Nephron (organoid): ENCODE measurements around the gene HELLS.
"Not testable (repeated sequence)": the region's sequence is repeated elsewhere in the genome, so short reads cannot be mapped to it uniquely, and the experiment has no call there.

Experiments used
- H3K27ac Mint-ChIP-seq, 3 experiments: 2 replicates each; pipeline ENCODE4 v1.8.0; 2020; ENCODE audit warnings: mixed read lengths in 3 of 3, mild to moderate bottlenecking in 2 of 3, moderate library complexity in 1 of 3
- H3K27me3 Mint-ChIP-seq: 2 replicates; pipeline ENCODE4 v1.8.0; 2021; ENCODE audit warnings: low read depth, mild to moderate bottlenecking, moderate library complexity, mixed read lengths
- H3K36me3 Mint-ChIP-seq: 2 replicates; pipeline ENCODE4 v1.8.0; 2020; ENCODE audit warnings: low read depth, mixed read lengths
- H3K4me1 Mint-ChIP-seq: 2 replicates; pipeline ENCODE4 v1.8.0; 2020; ENCODE audit warnings: mixed read lengths
- H3K4me3 Mint-ChIP-seq, 3 experiments: 2 replicates each; pipeline ENCODE4 v1.8.0; 2020; ENCODE audit warnings: mild to moderate bottlenecking in 3 of 3, mixed read lengths in 3 of 3, moderate library complexity in 2 of 3
- H3K9me3 Mint-ChIP-seq: 2 replicates; pipeline ENCODE4 v1.8.0; 2020; ENCODE audit warnings: mixed read lengths
- TF ChIP-seq, protein P1 (sequence below), 3 experiments: fragments of 200-600 bp; sonication (generic); IDR thresholded peaks; one replicate each; pipeline ENCODE4 v1.5.0; 2021; ENCODE audit warnings: antibody characterized with exemption in 3 of 3; ENCODE audit not compliant: unreplicated experiment in 3 of 3

Gene HELLS

DNA sequence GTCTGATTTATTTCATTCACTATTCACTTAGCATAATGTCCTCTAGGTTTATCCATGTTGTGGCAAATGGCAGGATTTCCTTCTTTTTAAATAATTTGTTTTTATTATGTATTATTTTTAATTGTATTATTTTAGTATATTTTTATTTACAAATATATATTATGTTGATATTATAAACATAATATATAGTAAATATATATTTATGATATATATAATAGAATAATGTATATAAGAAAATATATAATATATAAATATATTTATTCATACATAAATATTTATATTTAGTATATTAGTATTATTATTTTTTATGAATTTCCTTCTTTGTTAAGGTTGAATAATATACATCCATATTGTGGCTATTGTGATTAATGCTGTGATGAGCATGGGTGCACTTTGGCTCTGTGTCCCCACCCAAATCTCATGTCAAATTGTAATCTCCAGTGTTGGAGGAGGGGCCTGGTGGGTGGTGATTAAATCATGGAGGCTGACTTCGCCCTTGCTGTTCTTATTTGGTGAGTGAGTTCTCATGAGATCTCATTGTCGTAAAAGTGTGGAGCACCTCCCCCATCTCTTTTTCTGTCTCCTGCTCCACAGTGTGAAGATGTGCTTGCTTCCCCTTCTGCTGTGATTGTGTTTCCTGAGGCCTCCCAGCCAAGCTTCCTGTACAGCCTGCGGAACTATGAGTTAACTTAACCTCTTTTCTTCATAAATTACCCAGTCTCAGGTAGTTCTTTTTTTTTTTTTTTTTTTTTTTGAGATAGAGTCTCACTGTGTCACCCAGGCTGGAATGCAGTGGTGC, 85.7 kb downstream of the HELLS start:
- no peak overlapping the region for H3K27ac Mint-ChIP-seq
- H3K36me3 Mint-ChIP-seq = no peaks in the 10 kb centered on the region
- H3K27me3 Mint-ChIP-seq = no peaks in the 10 kb centered on the region
- no peaks in the 10 kb centered on the region for H3K4me1 Mint-ChIP-seq
- H3K4me3 Mint-ChIP-seq = no peak overlapping the region
- peaks cover 19% of the 10 kb centered on the region for H3K9me3 Mint-ChIP-seq
- TF ChIP-seq, protein P1, sequence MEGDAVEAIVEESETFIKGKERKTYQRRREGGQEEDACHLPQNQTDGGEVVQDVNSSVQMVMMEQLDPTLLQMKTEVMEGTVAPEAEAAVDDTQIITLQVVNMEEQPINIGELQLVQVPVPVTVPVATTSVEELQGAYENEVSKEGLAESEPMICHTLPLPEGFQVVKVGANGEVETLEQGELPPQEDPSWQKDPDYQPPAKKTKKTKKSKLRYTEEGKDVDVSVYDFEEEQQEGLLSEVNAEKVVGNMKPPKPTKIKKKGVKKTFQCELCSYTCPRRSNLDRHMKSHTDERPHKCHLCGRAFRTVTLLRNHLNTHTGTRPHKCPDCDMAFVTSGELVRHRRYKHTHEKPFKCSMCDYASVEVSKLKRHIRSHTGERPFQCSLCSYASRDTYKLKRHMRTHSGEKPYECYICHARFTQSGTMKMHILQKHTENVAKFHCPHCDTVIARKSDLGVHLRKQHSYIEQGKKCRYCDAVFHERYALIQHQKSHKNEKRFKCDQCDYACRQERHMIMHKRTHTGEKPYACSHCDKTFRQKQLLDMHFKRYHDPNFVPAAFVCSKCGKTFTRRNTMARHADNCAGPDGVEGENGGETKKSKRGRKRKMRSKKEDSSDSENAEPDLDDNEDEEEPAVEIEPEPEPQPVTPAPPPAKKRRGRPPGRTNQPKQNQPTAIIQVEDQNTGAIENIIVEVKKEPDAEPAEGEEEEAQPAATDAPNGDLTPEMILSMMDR (IDR thresholded peaks at IDR 0.05; ENCODE audit: unreplicated experiment in 3 of 3) = no peak

DNA sequence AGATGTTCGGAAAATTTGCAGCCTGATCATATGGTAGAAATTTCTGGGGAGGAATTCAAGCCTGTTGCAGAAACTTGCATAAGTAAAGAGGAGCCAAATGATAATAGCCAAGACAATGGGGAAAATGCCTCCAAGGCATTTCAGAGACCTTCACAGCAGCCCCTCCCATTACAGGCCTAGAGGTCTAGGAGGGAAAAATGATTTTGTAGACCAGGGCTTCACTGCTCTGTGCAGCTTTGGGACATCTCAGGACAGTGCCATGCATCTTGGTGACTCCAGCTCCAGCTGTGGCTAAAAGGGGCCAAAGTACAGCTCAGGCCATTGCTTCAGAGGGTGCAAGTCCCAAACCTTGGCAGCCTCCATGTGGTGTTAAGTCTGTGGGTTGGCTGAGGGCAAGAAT, 87.4 kb downstream of the HELLS start:
- no peaks in the 10 kb centered on the region for H3K36me3 Mint-ChIP-seq
- TF ChIP-seq, protein P1 (IDR thresholded peaks at IDR 0.05; ENCODE audit: unreplicated experiment in 3 of 3) = no peak
- H3K27ac Mint-ChIP-seq = no peak overlapping the region
- no peaks in the 10 kb centered on the region for H3K27me3 Mint-ChIP-seq
- no peak overlapping the region for H3K4me3 Mint-ChIP-seq
- H3K4me1 Mint-ChIP-seq = no peaks in the 10 kb centered on the region
- H3K9me3 Mint-ChIP-seq = peaks cover 26% of the 10 kb centered on the region

DNA sequence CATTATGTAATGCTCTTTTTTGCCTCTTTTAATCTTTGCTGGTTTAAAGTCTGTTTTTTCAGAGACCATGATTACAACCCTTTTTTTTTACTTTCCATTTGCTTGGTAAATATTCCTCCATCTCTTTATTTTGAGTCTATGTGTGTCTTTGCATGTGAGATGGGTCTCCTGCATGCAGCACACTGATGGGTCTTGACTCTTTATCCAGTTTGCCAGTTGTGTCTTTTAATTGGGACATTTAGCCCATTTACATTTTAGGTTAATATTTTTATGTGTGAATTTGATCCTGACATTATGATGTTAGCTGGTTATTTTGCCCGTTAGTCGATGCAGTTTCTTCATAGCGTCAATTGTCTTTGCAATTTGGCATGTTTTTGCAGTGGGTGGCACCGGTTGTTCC, 92.5 kb downstream of the HELLS start:
- H3K4me3 Mint-ChIP-seq, H3K27me3 Mint-ChIP-seq, H3K36me3 Mint-ChIP-seq, H3K4me1 Mint-ChIP-seq, H3K27ac Mint-ChIP-seq: not testable (repeated sequence)
- H3K9me3 Mint-ChIP-seq = peaks cover 33% of the 10 kb centered on the region

DNA sequence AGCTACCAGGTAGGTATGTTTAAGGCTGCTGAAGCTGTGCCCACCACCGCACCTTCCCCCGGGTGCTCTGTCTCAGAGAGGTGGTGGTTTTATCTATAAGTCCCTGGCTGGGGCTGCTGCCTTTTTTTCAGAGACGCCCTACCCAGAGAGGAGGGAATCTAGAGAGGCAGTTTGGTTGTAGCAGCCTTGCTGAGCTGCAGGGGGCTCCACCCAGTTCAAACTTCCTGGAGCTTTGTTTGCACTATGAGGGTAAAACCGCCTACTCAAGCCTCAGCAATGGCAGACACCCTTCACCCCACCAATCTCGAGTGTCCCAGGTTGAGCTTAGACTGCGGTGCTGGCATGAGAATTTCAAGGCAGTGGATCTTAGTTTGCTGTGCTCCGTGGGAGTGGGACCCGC, 94.3 kb downstream of the HELLS start:
- Mint-ChIP-seq H3K36me3 (no peaks in the 10 kb centered on the region), H3K27ac (no peak overlapping the region), H3K27me3 (no peaks in the 10 kb centered on the region), H3K4me3 (no peak overlapping the region), H3K4me1 (no peaks in the 10 kb centered on the region), H3K9me3 (peaks cover 27% of the 10 kb centered on the region)
- TF ChIP-seq, protein P1 (IDR thresholded peaks at IDR 0.05; ENCODE audit: unreplicated experiment in 3 of 3) = no peak

DNA sequence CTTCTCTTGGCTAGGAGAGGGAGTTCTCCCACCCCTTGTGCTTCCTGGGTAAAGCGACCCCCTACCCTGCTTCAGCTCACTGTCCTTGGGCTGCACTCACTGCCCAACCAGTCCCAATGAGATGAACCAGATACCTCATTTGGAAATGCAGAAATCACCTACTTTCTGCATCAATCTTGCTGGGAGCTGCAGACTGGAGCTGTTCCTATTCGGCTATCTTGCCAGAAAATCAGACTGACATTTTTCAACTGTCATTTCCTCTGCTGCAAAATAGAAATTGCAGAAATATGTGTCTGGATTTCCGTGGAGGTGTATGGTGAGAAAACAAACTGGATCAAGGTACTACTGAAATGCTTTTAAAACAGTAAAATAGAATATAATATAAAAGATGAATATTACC, 95.0 kb downstream of the HELLS start:
- Mint-ChIP-seq H3K9me3 (peaks cover 26% of the 10 kb centered on the region), H3K27ac (no peak overlapping the region), H3K4me1 (no peaks in the 10 kb centered on the region), H3K36me3 (no peaks in the 10 kb centered on the region), H3K4me3 (no peak overlapping the region), H3K27me3 (no peaks in the 10 kb centered on the region)
- TF ChIP-seq, protein P1 (IDR thresholded peaks at IDR 0.05; ENCODE audit: unreplicated experiment in 3 of 3) = no peak

DNA sequence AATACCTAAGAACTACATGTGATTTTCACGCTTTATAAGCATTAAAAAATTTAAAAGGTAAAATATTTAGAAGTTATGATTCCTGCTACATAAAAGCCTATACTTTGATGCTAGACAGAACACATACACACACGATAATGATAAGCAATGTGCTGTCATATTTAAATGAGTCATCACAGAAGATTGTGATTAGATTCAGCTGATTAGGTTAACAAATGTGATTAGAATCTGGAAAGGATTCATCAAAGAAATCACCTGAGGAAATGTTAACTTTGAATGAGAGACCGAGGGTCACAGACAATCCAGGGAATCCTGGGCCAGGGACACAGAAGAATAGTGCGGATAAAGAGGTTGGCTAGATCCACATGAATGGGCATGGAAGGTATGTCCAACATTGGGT, 95.9 kb downstream of the HELLS start:
- Mint-ChIP-seq H3K36me3 (no peaks in the 10 kb centered on the region), H3K27me3 (no peaks in the 10 kb centered on the region), H3K4me1 (no peaks in the 10 kb centered on the region), H3K27ac (no peak overlapping the region), H3K9me3 (peaks cover 21% of the 10 kb centered on the region), H3K4me3 (no peak overlapping the region)
- TF ChIP-seq, protein P1 (IDR thresholded peaks at IDR 0.05; ENCODE audit: unreplicated experiment in 3 of 3) = no peak
